ENCODE data around the gene TLE4.

TLE4 gene

DNA sequence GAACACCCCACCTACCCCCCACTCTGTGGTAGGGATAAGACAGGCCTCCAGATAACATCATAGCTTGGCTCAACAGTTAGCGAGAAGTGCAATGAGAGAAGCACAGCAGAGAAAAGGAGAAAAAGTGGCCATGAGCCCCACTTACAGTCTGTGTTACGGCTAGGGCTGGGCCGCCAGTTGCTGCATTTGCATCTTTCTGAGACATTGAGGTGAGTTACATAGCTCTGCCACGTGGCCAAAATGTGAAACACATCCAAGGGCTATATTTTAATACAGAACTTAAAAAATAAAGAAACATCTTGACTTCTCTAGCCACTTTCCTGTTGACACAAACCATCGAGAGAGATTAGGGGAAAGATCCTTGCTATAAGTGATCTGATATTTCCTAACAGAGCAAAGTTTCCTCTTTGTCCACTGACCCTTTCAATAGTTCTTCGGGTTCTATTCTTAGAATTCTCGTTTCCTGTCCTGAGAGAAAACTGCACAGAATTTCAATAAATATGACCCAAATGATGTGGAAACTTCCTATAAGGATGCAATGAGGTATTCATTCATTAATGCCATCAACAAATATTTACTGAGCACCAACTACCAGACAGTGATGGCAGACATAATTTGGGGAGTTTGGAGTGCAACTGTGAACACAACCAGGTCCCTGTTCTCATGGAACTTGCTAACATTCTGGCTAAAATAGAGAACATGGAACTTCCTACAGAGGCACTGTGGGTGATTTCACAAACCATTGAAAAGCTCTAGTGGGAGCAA lies 3.2 kb upstream of the TLE4 start:
- H2BK12ac ChIP-seq (ENCODE audit: low read length), result no peak overlapping the region
- H3K36me3 ChIP-seq (replicated peaks in 1 of 2; ENCODE audit: control insufficient read depth in 2 of 2, insufficient read depth in 2 of 2, low read length in 2 of 2), result no peaks in the 10 kb centered on the region
- H2AFZ ChIP-seq (ENCODE audit: low read length), result no peak overlapping the region
- H3K27me3 ChIP-seq (ENCODE audit: control insufficient read depth in 3 of 3, insufficient read depth in 3 of 3, low read depth in 1 of 3, low read length in 3 of 3), result peaks cover 0 to 4% (median 0%) of the 10 kb centered on the region in 3 experiments
- H3K9ac ChIP-seq (ENCODE audit: low read depth, low read length, poor library complexity), result no peak overlapping the region
- no peak overlapping the region for H3K23ac ChIP-seq (ENCODE audit: low read depth, low read length, poor library complexity)
- H3K4me1 ChIP-seq (ENCODE audit: control insufficient read depth in 2 of 2, insufficient read depth in 1 of 2, low read depth in 1 of 2, low read length in 2 of 2), result peaks cover 2 to 4% of the 10 kb centered on the region in 2 donors
- H3K9me3 ChIP-seq (replicated peaks in 1 of 2; ENCODE audit: control insufficient read depth in 2 of 2, insufficient read depth in 1 of 2, low read depth in 1 of 2, low read length in 2 of 2), result peaks cover 0 to 13% of the 10 kb centered on the region in 2 donors
- no peak overlapping the region for H4K91ac ChIP-seq (ENCODE audit: low read depth, low read length, poor library complexity)
- H3K14ac ChIP-seq (ENCODE audit: low read length), result no peak overlapping the region
- no CpG with 5 or more reads among the region's 7 CpGs for WGBS, 2 donors (ENCODE audit: extremely low coverage in 2 of 2, insufficient read length in 2 of 2, insufficient replicate concordance in 1 of 2)
- no peaks in the 10 kb centered on the region for H3K79me1 ChIP-seq (ENCODE audit: low read depth, low read length)
- no peak overlapping the region for H3K4ac ChIP-seq (ENCODE audit: low read length)
- H2BK15ac ChIP-seq (ENCODE audit: low read length), result no peak overlapping the region
- no peak overlapping the region for H2AK5ac ChIP-seq (ENCODE audit: low read depth, low read length)
- H4K8ac ChIP-seq (ENCODE audit: low read depth, low read length), result no peak overlapping the region
- DNase-seq (ENCODE audit: low spot score), result no peak
- no peak overlapping the region for H3K4me2 ChIP-seq (ENCODE audit: insufficient read depth, low read length, poor library complexity, severe bottlenecking)
- H3K27ac ChIP-seq (replicated peaks; ENCODE audit: low read length), result no peak overlapping the region
- H2BK5ac ChIP-seq (ENCODE audit: low read length), result no peak overlapping the region
- H3K18ac ChIP-seq (ENCODE audit: low read length), result no peak overlapping the region
- H3K4me3 ChIP-seq (ENCODE audit: low read length in 2 of 2), result no peak overlapping the region
- no peak overlapping the region for H2BK120ac ChIP-seq (ENCODE audit: low read depth, low read length)

DNA sequence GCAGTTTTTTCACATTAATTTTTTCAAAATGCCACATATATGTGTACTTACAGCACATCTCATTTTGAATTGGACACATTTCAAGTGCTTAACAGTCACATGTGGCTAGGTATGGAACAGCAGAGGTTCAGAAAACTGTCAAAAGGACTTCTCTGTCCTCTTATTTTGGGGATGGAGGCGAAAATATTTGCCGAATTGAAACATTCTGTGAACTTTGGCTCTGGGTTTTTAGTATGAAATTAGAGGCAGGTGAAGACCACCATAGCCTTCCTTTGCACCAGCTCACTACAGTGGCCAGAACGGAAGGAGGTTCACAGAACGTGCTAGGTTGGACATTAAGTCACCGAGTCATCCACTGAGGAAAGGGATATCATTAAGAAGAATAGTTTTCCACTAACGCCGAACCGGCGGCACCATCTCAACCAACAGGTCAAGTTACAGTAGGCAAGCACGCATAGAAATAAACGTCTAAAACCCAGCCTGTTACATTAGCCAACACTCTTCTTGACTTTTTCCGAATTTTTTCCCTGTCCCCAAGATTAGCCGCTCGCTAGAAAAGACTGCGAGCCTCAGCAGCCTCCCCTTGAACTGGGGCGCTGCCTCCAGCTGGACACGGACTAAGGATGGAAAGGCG lies 1.8 kb upstream of the TLE4 start:
- H2BK120ac ChIP-seq (ENCODE audit: low read depth, low read length), result peak overlapping the region; percentile 97
- no peak overlapping the region for H2BK15ac ChIP-seq (ENCODE audit: low read length)
- no peaks in the 10 kb centered on the region for H3K79me1 ChIP-seq (ENCODE audit: low read depth, low read length)
- peaks cover 0 to 13% of the 10 kb centered on the region in 2 donors for H3K9me3 ChIP-seq (replicated peaks in 1 of 2; ENCODE audit: control insufficient read depth in 2 of 2, insufficient read depth in 1 of 2, low read depth in 1 of 2, low read length in 2 of 2)
- WGBS, 2 donors (ENCODE audit: extremely low coverage in 2 of 2, insufficient read length in 2 of 2, insufficient replicate concordance in 1 of 2), result no CpG with 5 or more reads among the region's 18 CpGs
- DNase-seq (ENCODE audit: low spot score), result no peak
- peak overlapping the region; percentile 67 to 81 for H3K4me3 ChIP-seq (ENCODE audit: low read length in 2 of 2)
- no peak overlapping the region for H2BK12ac ChIP-seq (ENCODE audit: low read length)
- no peak overlapping the region for H3K14ac ChIP-seq (ENCODE audit: low read length)
- peaks cover 2 to 12% of the 10 kb centered on the region in 2 donors for H3K36me3 ChIP-seq (replicated peaks in 1 of 2; ENCODE audit: control insufficient read depth in 2 of 2, insufficient read depth in 2 of 2, low read length in 2 of 2)
- H3K18ac ChIP-seq (ENCODE audit: low read length), result peak overlapping the region; percentile 89
- peak overlapping the region; percentile 71 for H3K9ac ChIP-seq (ENCODE audit: low read depth, low read length, poor library complexity)
- peaks cover 2 to 4% of the 10 kb centered on the region in 2 donors for H3K4me1 ChIP-seq (ENCODE audit: control insufficient read depth in 2 of 2, insufficient read depth in 1 of 2, low read depth in 1 of 2, low read length in 2 of 2)
- no peak overlapping the region for H3K23ac ChIP-seq (ENCODE audit: low read depth, low read length, poor library complexity)
- peak overlapping the region; percentile 97 for H2BK5ac ChIP-seq (ENCODE audit: low read length)
- peak overlapping the region; percentile 89 for H3K4me2 ChIP-seq (ENCODE audit: insufficient read depth, low read length, poor library complexity, severe bottlenecking)
- H3K27ac ChIP-seq (replicated peaks; ENCODE audit: low read length), result peak overlapping the region; percentile 87
- no peak overlapping the region for H3K4ac ChIP-seq (ENCODE audit: low read length)
- no peak overlapping the region for H4K8ac ChIP-seq (ENCODE audit: low read depth, low read length)
- peak overlapping the region; percentile 93 for H2AFZ ChIP-seq (ENCODE audit: low read length)
- no peak overlapping the region for H2AK5ac ChIP-seq (ENCODE audit: low read depth, low read length)
- H4K91ac ChIP-seq (ENCODE audit: low read depth, low read length, poor library complexity), result no peak overlapping the region
- H3K27me3 ChIP-seq (ENCODE audit: control insufficient read depth in 3 of 3, insufficient read depth in 3 of 3, low read depth in 1 of 3, low read length in 3 of 3), result peaks cover 0 to 4% (median 0%) of the 10 kb centered on the region in 3 experiments

GRCh38 chr9:79570448-79571308 lies 1.1 kb upstream of the TLE4 start:
- H3K18ac ChIP-seq (ENCODE audit: low read length), result peak overlapping the region; percentile 89

More at GRCh38 chr9:79570448-79571308, 1.1 kb upstream of the TLE4 start:
- Histone ChIP-seq H3K14ac (ENCODE audit: low read length) (peak overlapping the region; percentile 14), H2BK12ac (ENCODE audit: low read length) (no peak overlapping the region), H3K23ac (ENCODE audit: low read depth, low read length, poor library complexity) (no peak overlapping the region), H3K4me1 (ENCODE audit: control insufficient read depth in 2 of 2, insufficient read depth in 1 of 2, low read depth in 1 of 2, low read length in 2 of 2) (peaks cover 2 to 4% of the 10 kb centered on the region in 2 donors), H2BK15ac (ENCODE audit: low read length) (no peak overlapping the region), H3K9ac (ENCODE audit: low read depth, low read length, poor library complexity) (peak overlapping the region; percentile 71), H3K4ac (ENCODE audit: low read length) (no peak overlapping the region), H3K4me3 (ENCODE audit: low read length in 2 of 2) (peak overlapping the region; percentile 67 to 81), H2BK5ac (ENCODE audit: low read length) (peak overlapping the region; percentile 97), H3K27ac (replicated peaks; ENCODE audit: low read length) (peak overlapping the region; percentile 87), H4K8ac (ENCODE audit: low read depth, low read length) (no peak overlapping the region), H3K4me2 (ENCODE audit: insufficient read depth, low read length, poor library complexity, severe bottlenecking) (peak overlapping the region; percentile 89), H2BK120ac (ENCODE audit: low read depth, low read length) (peak overlapping the region; percentile 97), H3K36me3 (replicated peaks in 1 of 2; ENCODE audit: control insufficient read depth in 2 of 2, insufficient read depth in 2 of 2, low read length in 2 of 2) (peaks cover 2 to 20% of the 10 kb centered on the region in 2 donors), H3K27me3 (ENCODE audit: control insufficient read depth in 3 of 3, insufficient read depth in 3 of 3, low read depth in 1 of 3, low read length in 3 of 3) (peaks cover 0 to 4% (median 0%) of the 10 kb centered on the region in 3 experiments), H3K79me1 (ENCODE audit: low read depth, low read length) (no peaks in the 10 kb centered on the region), H4K91ac (ENCODE audit: low read depth, low read length, poor library complexity) (no peak overlapping the region), H2AFZ (ENCODE audit: low read length) (peak overlapping the region; percentile 93), H3K9me3 (replicated peaks in 1 of 2; ENCODE audit: control insufficient read depth in 2 of 2, insufficient read depth in 1 of 2, low read depth in 1 of 2, low read length in 2 of 2) (peaks cover 0 to 13% of the 10 kb centered on the region in 2 donors), H2AK5ac (ENCODE audit: low read depth, low read length) (no peak overlapping the region)
- no CpG with 5 or more reads among the region's 69 CpGs for WGBS, 2 donors (ENCODE audit: extremely low coverage in 2 of 2, insufficient read length in 2 of 2, insufficient replicate concordance in 1 of 2)
- DNase-seq (ENCODE audit: low spot score), result peak; percentile 96
